H1 (cell line): ENCODE data around the gene ARID4B. TPM values are rescaled to one million over a fixed set of nuclear protein-coding genes. Genes with fewer than 3 reads are reported as not detected.
"Not testable (repeated sequence)": the region's sequence is repeated elsewhere in the genome, so short reads cannot be mapped to it uniquely, and the experiment has no call there.

Experiments
- CTCF ChIA-PET: fragments of 300-600 bp; sonication (Branson Sonifier 250); formaldehyde crosslinking; loops from one replicate; lab custom pipeline; 2021; ENCODE audit not compliant: partially characterized antibody; lab: Charles Lee
- POLR2A ChIA-PET: fragments of 300-600 bp; sonication (Branson Sonifier 250); formaldehyde crosslinking; loops from one replicate; lab custom pipeline; 2021; ENCODE audit warnings: inconsistent platforms; ENCODE audit not compliant: partially characterized antibody; lab: Charles Lee
- DNase-seq, 2 experiments: peaks; one replicate each; pipeline versions ENCODE4 v3.0.0 to v3.0.0-alpha.2; 2010 to 2022; ENCODE audit warnings: low spot score in 2 of 2, low read depth in 1 of 2, mixed read lengths in 1 of 2
- FAIRE-seq: peaks from 2 replicates; lab custom pipeline; 2011; peaks lifted over from hg19 to GRCh38; lab: Jason Lieb, UNC
- H2AFZ ChIP-seq: 2 replicates; pipeline ENCODE4 v1.8.1; 2012; ENCODE audit warnings: low read length, inconsistent platforms
- H2AK5ac ChIP-seq: 2 replicates; pipeline ENCODE4 v1.6.1; 2013; ENCODE audit warnings: low read depth, low read length
- H2BK120ac ChIP-seq: replicated peaks from 2 replicates; pipeline ENCODE3; 2013; ENCODE audit warnings: low read depth, low read length, inconsistent platforms
- H2BK12ac ChIP-seq: 2 replicates; pipeline ENCODE4 v1.6.1; 2013; ENCODE audit warnings: low read depth, low read length
- H2BK15ac ChIP-seq: 2 replicates; pipeline ENCODE4 v1.6.1; 2013; ENCODE audit warnings: low read length
- H2BK20ac ChIP-seq: 2 replicates; pipeline ENCODE4 v1.6.1; 2013; ENCODE audit warnings: low read length
- H2BK5ac ChIP-seq: 2 replicates; pipeline ENCODE4 v1.6.1; 2013; ENCODE audit warnings: low read depth, low read length
- H3K14ac ChIP-seq: 2 replicates; pipeline ENCODE4 v1.6.1; 2013; ENCODE audit warnings: inconsistent platforms; ENCODE audit not compliant: insufficient read length
- H3K18ac ChIP-seq: 2 replicates; pipeline ENCODE4 v1.6.1; 2013; ENCODE audit warnings: low read length; ENCODE audit errors: extremely low read depth
- H3K23ac ChIP-seq: 2 replicates; pipeline ENCODE4 v1.6.1; 2013; ENCODE audit warnings: inconsistent platforms; ENCODE audit not compliant: insufficient read length
- H3K23me2 ChIP-seq: 2 replicates; pipeline ENCODE4 v1.6.1; 2013; ENCODE audit warnings: low read depth, low read length
- H3K27ac ChIP-seq: 2 replicates; pipeline ENCODE4 v1.6.1; 2011; ENCODE audit warnings: low read depth, low read length, inconsistent platforms
- H3K27me3 ChIP-seq, 4 experiments: replicated peaks in 1 of 4; 1 replicate in 1 of 4; 2 replicates in 3 of 4; pipeline versions ENCODE4 v1.6.1 to v1.8.1; 2011 to 2013; ENCODE audit warnings: low read length in 3 of 4, mild to moderate bottlenecking in 3 of 4, inconsistent platforms in 2 of 4, mixed read lengths in 2 of 4, moderate library complexity in 1 of 4; ENCODE audit not compliant: control insufficient read depth in 3 of 4, insufficient read depth in 3 of 4; ENCODE audit errors: extremely low read depth in 1 of 4
- H3K36me3 ChIP-seq, 4 experiments: 2 replicates each; pipeline versions ENCODE4 v1.6.1 to v1.8.1; 2011 to 2013; ENCODE audit warnings: mild to moderate bottlenecking in 4 of 4, low read length in 3 of 4, moderate library complexity in 2 of 4, control low read depth in 1 of 4, inconsistent platforms in 1 of 4; ENCODE audit not compliant: insufficient read depth in 4 of 4, control insufficient read depth in 2 of 4
- H3K4ac ChIP-seq: replicated peaks from 2 replicates; pipeline ENCODE3; 2013; ENCODE audit warnings: low read length, low read depth, mixed read lengths, inconsistent platforms; ENCODE audit not compliant: insufficient read length
- H3K4me1 ChIP-seq, 4 experiments: replicated peaks in 1 of 4; 1 replicate in 1 of 4; 2 replicates in 3 of 4; pipeline versions ENCODE4 v1.6.1 to v1.8.1; 2011 to 2013; ENCODE audit warnings: low read length in 3 of 4, inconsistent platforms in 2 of 4, mixed read lengths in 1 of 4; ENCODE audit not compliant: insufficient read depth in 4 of 4, control insufficient read depth in 3 of 4
- H3K4me2 ChIP-seq, 2 experiments: 2 replicates each; pipeline versions ENCODE4 v1.6.1 to v1.8.1; 2011 to 2013; ENCODE audit warnings: low read depth in 2 of 2, low read length in 2 of 2, control low read depth in 1 of 2, inconsistent platforms in 1 of 2, mild to moderate bottlenecking in 1 of 2; ENCODE audit not compliant: insufficient read depth in 1 of 2
- H3K4me3 ChIP-seq, 4 experiments: fragments of 200-600, 300-600 bp in 1 of 4; sonication (generic), shearing (Covaris generic), sonication (Bioruptor Twin) in 1 of 4; 2 replicates each; pipeline versions ENCODE4 v1.5.1 to v1.8.1; 2011 to 2016; ENCODE audit warnings: low read length in 4 of 4, low read depth in 3 of 4, control low read depth in 2 of 4, inconsistent platforms in 2 of 4, mild to moderate bottlenecking in 2 of 4, mixed read lengths in 1 of 4, moderate library complexity in 1 of 4; ENCODE audit not compliant: insufficient read depth in 2 of 4; ENCODE audit errors: extremely low read depth in 1 of 4
- H3K56ac ChIP-seq: replicated peaks from 2 replicates; pipeline ENCODE3; 2013; ENCODE audit warnings: low read depth, mild to moderate bottlenecking, mixed read lengths, low read length, inconsistent platforms; ENCODE audit not compliant: insufficient read length
- H3K79me1 ChIP-seq: 2 replicates; pipeline ENCODE4 v1.6.1; 2013; ENCODE audit warnings: low read depth, low read length, control low read depth
- H3K79me2 ChIP-seq, 2 experiments: 2 replicates each; pipeline versions ENCODE4 v1.6.1 to v1.8.1; 2012 to 2013; ENCODE audit warnings: low read length in 2 of 2, mild to moderate bottlenecking in 2 of 2, inconsistent platforms in 1 of 2; ENCODE audit not compliant: insufficient read depth in 2 of 2, control insufficient read depth in 1 of 2
- H3K9ac ChIP-seq, 4 experiments: replicated peaks in 1 of 4; 1 replicate in 1 of 4; 2 replicates in 3 of 4; pipeline versions ENCODE4 v1.6.1 to v1.8.1; 2011 to 2013; ENCODE audit warnings: low read depth in 3 of 4, low read length in 3 of 4, control low read depth in 2 of 4, mild to moderate bottlenecking in 2 of 4, moderate library complexity in 2 of 4, inconsistent platforms in 1 of 4; ENCODE audit errors: extremely low read depth in 1 of 4
- H3K9me3 ChIP-seq, 2 experiments: 2 replicates each; pipeline versions ENCODE4 v1.6.1 to v1.8.1; 2012 to 2013; ENCODE audit warnings: mild to moderate bottlenecking in 2 of 2, moderate library complexity in 2 of 2, control low read depth in 1 of 2, inconsistent platforms in 1 of 2, low read depth in 1 of 2, low read length in 1 of 2, mixed read lengths in 1 of 2; ENCODE audit not compliant: insufficient read depth in 2 of 2
- H4K20me1 ChIP-seq, 2 experiments: replicated peaks in 1 of 2; 2 replicates each; pipeline versions ENCODE3 to v1.8.1; 2011 to 2013; ENCODE audit warnings: inconsistent platforms in 2 of 2, low read length in 2 of 2, mild to moderate bottlenecking in 1 of 2; ENCODE audit not compliant: insufficient read depth in 2 of 2, control insufficient read depth in 1 of 2
- H4K5ac ChIP-seq: 2 replicates; pipeline ENCODE4 v1.6.1; 2013; ENCODE audit warnings: low read length, low read depth, mixed read lengths, inconsistent platforms; ENCODE audit not compliant: insufficient read length
- H4K8ac ChIP-seq: 2 replicates; pipeline ENCODE4 v1.8.0; 2013; ENCODE audit warnings: mild to moderate bottlenecking, moderate library complexity, low read length, inconsistent platforms; ENCODE audit not compliant: insufficient read depth; ENCODE audit errors: extremely low read depth
- H4K91ac ChIP-seq: replicated peaks from 2 replicates; pipeline ENCODE3; 2013; ENCODE audit warnings: low read length, mixed read lengths, inconsistent platforms; ENCODE audit not compliant: insufficient read length
- WGBS, 2 experiments: shearing (Covaris generic) in 1 of 2; methylation state at CpG; one replicate each; pipeline versions ENCODE4 v1.1.6 to v1.1.7; 2013 to 2015; ENCODE audit warnings: low lambda C conversion rate in 2 of 2, mixed read lengths in 2 of 2, inconsistent platforms in 1 of 2, low coverage in 1 of 2, missing lambda C conversion rate in 1 of 2; ENCODE audit not compliant: insufficient replicate concordance in 2 of 2, insufficient coverage in 1 of 2, insufficient read length in 1 of 2; ENCODE audit errors: extremely low coverage in 1 of 2, missing lambda C conversion rate in 1 of 2; 5-methylcytosine and 5-hydroxymethylcytosine counted together
- polyA plus RNA-seq, 7 experiments: library from polyadenylated mRNA; depleted of rRNA in 3 of 7; stranded (reverse) in 5 of 7; unstranded in 2 of 7; fragments of >200 nt in 5 of 7; fragments of 200-250 nt in 2 of 7; gene quantifications; 1 replicate in 5 of 7; 2 replicates in 1 of 7; 4 replicates in 1 of 7; pipeline versions ENCODE4 v1.2.1 to v1.2.3, GENCODE V29; 2011 to 2013; ENCODE audit warnings: missing spikeins in 2 of 7, mixed read lengths in 2 of 7
- total RNA-seq: library from RNA; stranded (reverse); fragmentation: NEBNext Ultra II Directional; extraction: Animal tissue kit (Norgen Biotek cat#: 25700); gene quantifications from 2 replicates; pipeline ENCODE4 v1.2.1, GENCODE V29; 2021

ARID4B gene
- total and polyA plus RNA-seq, 2 of the 8 experiments (the other 6 are each of a cell fraction or from before 2014, with no cell fraction given) = 5.1 to 28.8 TPM

DNA sequence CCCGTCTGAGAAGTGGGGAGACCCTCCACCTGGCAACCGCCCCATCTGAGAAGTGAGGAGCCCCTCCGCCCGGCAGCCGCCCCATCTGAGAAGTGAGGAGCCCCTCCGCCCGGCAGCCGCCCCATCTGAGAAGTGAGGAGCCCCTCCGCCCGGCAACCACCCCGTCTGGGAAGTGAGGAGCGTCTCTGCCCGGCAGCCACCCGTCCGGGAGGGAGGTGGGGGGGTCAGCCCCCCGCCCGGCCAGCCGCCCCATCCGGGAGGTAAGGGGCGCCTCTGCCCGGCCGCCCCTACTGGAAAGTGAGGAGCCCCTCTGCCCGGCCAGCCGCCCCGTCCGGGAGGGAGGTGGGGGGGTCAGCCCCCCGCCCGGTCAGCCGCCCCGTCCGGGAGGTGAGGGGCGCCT lies 18.8 kb downstream of the ARID4B start:
- POLR2A ChIA-PET, H3K4me3 ChIP-seq, H4K91ac ChIP-seq, H3K9ac ChIP-seq, H2BK120ac ChIP-seq, H4K8ac ChIP-seq, H3K9me3 ChIP-seq, H4K20me1 ChIP-seq, H3K14ac ChIP-seq, DNase-seq, H3K27me3 ChIP-seq, H3K23me2 ChIP-seq, FAIRE-seq, H3K36me3 ChIP-seq, H2AFZ ChIP-seq, H4K5ac ChIP-seq, H3K27ac ChIP-seq, H3K4ac ChIP-seq, H3K4me2 ChIP-seq, H2BK12ac ChIP-seq, H2BK15ac ChIP-seq, H3K18ac ChIP-seq, H2BK20ac ChIP-seq, H2BK5ac ChIP-seq, H3K79me1 ChIP-seq, H3K4me1 ChIP-seq, CTCF ChIA-PET, H2AK5ac ChIP-seq, H3K23ac ChIP-seq, H3K56ac ChIP-seq: not testable (repeated sequence)
- H3K79me2 ChIP-seq = peaks cover 19 to 85% of the 10 kb centered on the region in 2 experiments
- whole genome bisulfite sequencing, 2 experiments = no CpG with 5 or more reads among the region's 32 CpGs
